A549 (cell line): ENCODE data around the gene MPP3.

Source experiments
- BHLHE40 ChIP-seq: IDR thresholded peaks from 2 replicates; pipeline ENCODE4 v1.6.1; 2012; ENCODE audit warnings: low read depth, low read length, inconsistent platforms
- CHD4 ChIP-seq: fragments of 200-600 bp; sonication (generic); IDR thresholded peaks from 2 replicates; pipeline ENCODE4 v1.6.1; 2016; ENCODE audit warnings: antibody characterized with exemption, mild to moderate bottlenecking, borderline replicate concordance
- CTCF ChIP-seq: fragments of >200 bp; sonication (Bioruptor Twin); formaldehyde crosslinking; IDR thresholded peaks from 3 replicates; pipeline ENCODE4 v1.5.1; 2016
- ESRRA ChIP-seq: fragments of 150-350 bp; IDR thresholded peaks from 2 replicates; pipeline ENCODE4 v1.6.1; 2014; ENCODE audit warnings: mild to moderate bottlenecking, low read length, borderline replicate concordance
- JUN ChIP-seq, 2 experiments: fragments of >200 bp; sonication (Bioruptor Twin); formaldehyde crosslinking; IDR thresholded peaks; 2 replicates in 1 of 2; 3 replicates in 1 of 2; pipeline ENCODE4 v1.6.1; 2016 to 2017
- JUNB ChIP-seq: fragments of >200 bp; sonication (Bioruptor Twin); formaldehyde crosslinking; IDR thresholded peaks from 2 replicates; pipeline ENCODE4 v1.6.1; 2016
- MAX ChIP-seq: IDR thresholded peaks from 2 replicates; pipeline ENCODE4 v1.6.1; 2012
- MYC ChIP-seq: IDR thresholded peaks from 2 replicates; pipeline ENCODE4 v1.6.1; 2012; ENCODE audit warnings: mild to moderate bottlenecking, inconsistent platforms, low read length, improper control_type of control experiment, borderline replicate concordance
- NFE2L2 ChIP-seq: fragments of 150-350 bp; conservative IDR thresholded peaks from 2 replicates; pipeline ENCODE4 v1.6.1; 2014; ENCODE audit warnings: low read length
- POLR2A ChIP-seq: IDR thresholded peaks from 2 replicates; pipeline ENCODE4 v1.6.1; 2012; ENCODE audit warnings: mild to moderate bottlenecking, low read length
- RAD21 ChIP-seq, 2 experiments: fragments of >200 bp in 1 of 2; sonication (Bioruptor Twin) in 1 of 2; formaldehyde crosslinking in 1 of 2; IDR thresholded peaks in 1 of 2; conservative IDR thresholded peaks in 1 of 2; 2 replicates in 1 of 2; 3 replicates in 1 of 2; pipeline ENCODE4 v1.6.1; 2012 to 2018; ENCODE audit warnings: inconsistent platforms in 1 of 2
- RFX5 ChIP-seq: fragments of 450-650 bp; IDR thresholded peaks from 2 replicates; pipeline ENCODE4 v1.7.1; 2014; ENCODE audit warnings: antibody characterized with exemption, mild to moderate bottlenecking, moderate library complexity
- SMC3 ChIP-seq: fragments of >200 bp; sonication (Bioruptor Twin); formaldehyde crosslinking; IDR thresholded peaks from 3 replicates; pipeline ENCODE4 v1.6.1; 2018; ENCODE audit warnings: inconsistent platforms
- TP53 ChIP-seq: fragments of 250-450 bp; sonication (Bioruptor Pico); IDR thresholded peaks from 2 replicates; pipeline ENCODE4 v1.5.0; 2021; ENCODE audit warnings: mild to moderate bottlenecking, moderate library complexity

- TF ChIP-seq MAX: no peak
- no peak for TF ChIP-seq BHLHE40
- no peak for TF ChIP-seq NFE2L2
- TF ChIP-seq CTCF: no peak
- no peak for TF ChIP-seq RFX5
- no peak for TF ChIP-seq SMC3
- TF ChIP-seq RAD21 (conservative IDR thresholded peaks at IDR 0.05 in 1 of 2, IDR thresholded peaks at IDR 0.05 in 1 of 2): no peak
- TF ChIP-seq CHD4: no peak
- TF ChIP-seq TP53 (CRISPR knock-in tag): no peak
- no peak for TF ChIP-seq JUNB
- TF ChIP-seq ESRRA: no peak
- TF ChIP-seq JUN (IDR thresholded peaks at IDR 0.05): no peak
- TF ChIP-seq MYC: no peak
- TF ChIP-seq POLR2A: no peak
Observed at GRCh38 chr17:43814714-43815113, 18.2 kb downstream of the MPP3 start.
